ENCODE results near the gene ADAP1.
"Not testable (repeated sequence)": the region's sequence is repeated elsewhere in the genome, so short reads cannot be mapped to it uniquely, and the experiment has no call there.

ADAP1 gene

GRCh38 chr7:954330-955238 is at the start of gene ADAP1:
Gene ADAP1, minus strand, starts transcription at chr7:954680. Its CDS starts 203 bp downstream, at chr7:954477.
- FAIRE-seq: no peak

GRCh38 chr7:1002445-1002844 is 48.0 kb upstream of the ADAP1 start:
- not testable (repeated sequence) for FAIRE-seq

- FAIRE-seq: not testable (repeated sequence)
Measured at GRCh38 chr7:1002026-1002425, 47.5 kb upstream of the ADAP1 start.

GRCh38 chr7:1001069-1001770 is 46.7 kb upstream of the ADAP1 start:
- FAIRE-seq: not testable (repeated sequence)

- no peak for FAIRE-seq
Measured at GRCh38 chr7:999941-1000935, 45.8 kb upstream of the ADAP1 start.

GRCh38 chr7:999149-999879 is 44.8 kb upstream of the ADAP1 start:
- no peak for FAIRE-seq

GRCh38 chr7:997404-998395 is 43.2 kb upstream of the ADAP1 start:
- no peak for FAIRE-seq

- no peak for FAIRE-seq
Measured at GRCh38 chr7:996079-996872, 41.8 kb upstream of the ADAP1 start.

GRCh38 chr7:995571-995970 is 41.1 kb upstream of the ADAP1 start:
- FAIRE-seq: no peak

- FAIRE-seq: no peak
Measured at GRCh38 chr7:994592-995308, 40.3 kb upstream of the ADAP1 start.

- no peak for FAIRE-seq
Measured at GRCh38 chr7:992709-993607, 38.5 kb upstream of the ADAP1 start.

GRCh38 chr7:991729-992656 is 37.5 kb upstream of the ADAP1 start:
- FAIRE-seq: no peak

GRCh38 chr7:990933-991728 is 36.7 kb upstream of the ADAP1 start:
- FAIRE-seq: no peak

GRCh38 chr7:990352-990932 is 36.0 kb upstream of the ADAP1 start:
- no peak for FAIRE-seq

GRCh38 chr7:988963-989529 is 34.6 kb upstream of the ADAP1 start:
- no peak for FAIRE-seq

Measured in islet of Langerhans (tissue), 1 donor.